Loucy (cell line): Measurements from ENCODE around the gene SYNDIG1.

Experiments used
- CTCF ChIP-seq: fragments of 200-600 bp; sonication (generic); conservative IDR thresholded peaks from 2 replicates; pipeline ENCODE4 v1.5.1; 2014; ENCODE audit warnings: mild to moderate bottlenecking, antibody characterized with exemption, low read length
- EZH2phosphoT487 ChIP-seq: fragments of 200-600 bp; IDR thresholded peaks from 2 replicates; pipeline ENCODE4 v1.6.1; 2018; ENCODE audit warnings: antibody characterized with exemption, mild to moderate bottlenecking, moderate library complexity, borderline replicate concordance

GRCh38 chr20:24542721-24543120 is 73.3 kb downstream of the SYNDIG1 start:
- TF ChIP-seq CTCF (no peak), EZH2phosphoT487 (no peak)
